RWPE1 (cell line): ENCODE measurements around the gene KCNQ1.

Source experiments
- CTCF ChIA-PET: fragments of 350-600 bp; sonication (Branson Sonifier 250); formaldehyde crosslinking; extraction: SDS; loops from one replicate; lab custom pipeline; 2021; lab: Yijun Ruan, JAX
- POLR2A ChIA-PET: fragments of 400-600 bp; formaldehyde crosslinking; extraction: SDS; loops from one replicate; lab custom pipeline; 2020; ENCODE audit warnings: antibody characterized with exemption; ENCODE audit not compliant: low non-redundant PET; lab: Yijun Ruan, JAX
- DNase-seq: peaks from one replicate; pipeline ENCODE4 v3.0.0; 2012; ENCODE audit warnings: low spot score
- H3K27ac ChIP-seq: fragments of 450-650 bp; 2 replicates; pipeline ENCODE4 v1.5.1; 2017
- TF ChIP-seq, protein P1 (sequence below): fragments of 450-650 bp; conservative IDR thresholded peaks from 2 replicates; pipeline ENCODE4 v1.5.1; 2017; ENCODE audit warnings: low read depth, mild to moderate bottlenecking

Gene KCNQ1

DNA sequence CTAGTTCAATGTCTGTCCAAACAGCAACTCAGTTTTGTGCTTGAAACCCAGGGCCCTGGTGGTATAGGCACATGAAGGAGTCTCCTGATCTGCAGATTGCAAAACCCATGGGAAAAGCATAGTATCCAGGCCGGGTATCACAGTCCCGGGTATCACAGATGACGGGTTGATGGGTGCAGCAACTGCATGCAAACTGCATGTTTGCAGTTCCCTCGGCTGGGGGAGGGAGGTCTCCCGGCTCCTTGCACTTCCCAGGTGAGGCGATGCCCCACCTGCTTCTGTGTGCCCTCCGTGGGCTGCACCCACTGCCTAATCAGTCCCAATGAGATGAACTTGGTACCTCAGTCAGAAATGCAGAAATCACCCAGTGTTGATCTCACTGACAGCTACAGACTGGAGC is 53.9 kb downstream of the KCNQ1 start:
- no peak overlapping the region for H3K27ac ChIP-seq
- ChIA-PET CTCF (interaction anchor here (0.6 to 0.7 kb wide), 2 partner anchors 692 to 1574 kb away, joined by 3 to 4 read pairs; no protein-coding TSS in a partner anchor), POLR2A (no interaction called here)
- TF ChIP-seq, protein P1, sequence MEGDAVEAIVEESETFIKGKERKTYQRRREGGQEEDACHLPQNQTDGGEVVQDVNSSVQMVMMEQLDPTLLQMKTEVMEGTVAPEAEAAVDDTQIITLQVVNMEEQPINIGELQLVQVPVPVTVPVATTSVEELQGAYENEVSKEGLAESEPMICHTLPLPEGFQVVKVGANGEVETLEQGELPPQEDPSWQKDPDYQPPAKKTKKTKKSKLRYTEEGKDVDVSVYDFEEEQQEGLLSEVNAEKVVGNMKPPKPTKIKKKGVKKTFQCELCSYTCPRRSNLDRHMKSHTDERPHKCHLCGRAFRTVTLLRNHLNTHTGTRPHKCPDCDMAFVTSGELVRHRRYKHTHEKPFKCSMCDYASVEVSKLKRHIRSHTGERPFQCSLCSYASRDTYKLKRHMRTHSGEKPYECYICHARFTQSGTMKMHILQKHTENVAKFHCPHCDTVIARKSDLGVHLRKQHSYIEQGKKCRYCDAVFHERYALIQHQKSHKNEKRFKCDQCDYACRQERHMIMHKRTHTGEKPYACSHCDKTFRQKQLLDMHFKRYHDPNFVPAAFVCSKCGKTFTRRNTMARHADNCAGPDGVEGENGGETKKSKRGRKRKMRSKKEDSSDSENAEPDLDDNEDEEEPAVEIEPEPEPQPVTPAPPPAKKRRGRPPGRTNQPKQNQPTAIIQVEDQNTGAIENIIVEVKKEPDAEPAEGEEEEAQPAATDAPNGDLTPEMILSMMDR, result no peak
- no peak for DNase-seq

DNA sequence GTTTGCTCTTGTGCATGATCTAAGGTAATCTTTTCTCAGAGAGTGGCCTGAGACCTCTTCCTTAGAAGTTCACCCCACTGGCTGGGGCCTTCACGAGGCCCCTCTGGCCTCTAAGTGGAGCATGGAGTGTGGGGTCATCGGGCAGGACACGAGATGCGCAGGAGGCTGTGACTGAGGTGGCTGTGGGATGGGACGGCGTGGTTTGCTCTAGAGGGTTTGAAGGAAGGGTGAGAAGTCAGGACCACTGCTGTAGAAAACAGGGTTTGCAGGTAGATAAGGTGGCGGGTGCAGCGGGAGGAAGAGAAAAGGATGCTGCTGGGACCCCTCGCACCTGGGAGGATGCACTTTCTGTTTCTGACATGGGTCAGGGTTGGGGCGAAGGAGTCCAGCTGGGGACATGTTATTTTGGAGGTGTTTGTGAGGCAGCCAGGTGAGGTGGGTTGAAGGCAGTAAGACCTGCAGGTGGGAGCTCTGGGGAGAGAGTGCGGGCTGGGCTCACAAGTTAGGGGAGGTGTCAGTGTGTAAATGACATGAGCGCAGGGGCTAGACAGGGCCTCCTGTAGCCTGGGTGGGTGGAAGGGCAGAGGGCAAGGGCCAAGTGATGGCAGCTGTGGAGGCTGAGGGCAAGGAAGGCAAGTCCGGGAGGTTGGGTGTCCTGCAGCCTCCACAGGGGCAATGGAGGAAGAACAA is 62.5 kb downstream of the KCNQ1 start:
- ChIA-PET CTCF (interaction anchor here (1.6 kb wide), 1 partner anchor 26 kb away, joined by 6 read pairs; no protein-coding TSS in a partner anchor), POLR2A (no interaction called here)
- TF ChIP-seq, protein P1, result no peak
- no peak overlapping the region for H3K27ac ChIP-seq
- DNase-seq, result no peak

DNA sequence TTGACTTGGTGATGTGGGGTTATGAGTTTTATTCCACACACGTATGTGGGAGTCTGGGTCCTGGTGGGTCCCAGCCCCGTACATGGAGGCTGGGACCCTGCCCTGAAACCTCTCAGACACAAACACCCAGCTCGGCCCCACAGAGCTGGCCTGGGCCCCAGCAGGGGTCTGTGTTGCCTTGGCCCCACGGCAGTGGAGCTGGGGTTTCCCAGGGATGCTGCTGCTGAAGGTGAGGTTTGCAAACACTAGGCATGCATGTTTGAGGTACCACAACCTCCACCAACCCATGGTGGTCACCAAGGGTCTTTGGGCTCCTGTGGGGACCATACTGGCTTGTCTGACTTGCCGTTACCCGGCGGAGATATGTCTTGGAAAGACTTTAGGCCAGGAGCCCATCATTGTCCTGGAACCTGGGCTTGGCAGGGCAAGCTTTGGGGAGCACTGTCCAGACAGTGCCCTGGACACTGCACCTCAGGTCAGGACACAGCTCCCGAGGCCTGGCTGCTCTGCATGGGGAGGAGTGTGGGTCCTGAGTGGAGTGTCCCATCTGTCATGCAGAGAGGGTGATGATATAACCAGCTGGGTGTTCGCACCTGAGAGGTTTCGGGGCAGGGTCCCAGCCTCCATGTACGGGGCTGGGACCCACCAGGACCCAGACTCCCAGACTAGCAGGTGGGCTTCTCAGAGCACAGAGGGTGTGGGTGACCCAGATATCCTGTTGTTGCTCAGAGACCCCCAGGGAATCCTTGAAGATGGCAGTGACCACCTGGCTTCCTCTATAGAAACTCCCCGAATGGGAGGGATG is 63.3 kb downstream of the KCNQ1 start:
- ChIA-PET CTCF (no interaction called here), POLR2A (no interaction called here)
- H3K27ac ChIP-seq, result no peak overlapping the region
- TF ChIP-seq, protein P1, result no peak
- DNase-seq, result no peak

DNA sequence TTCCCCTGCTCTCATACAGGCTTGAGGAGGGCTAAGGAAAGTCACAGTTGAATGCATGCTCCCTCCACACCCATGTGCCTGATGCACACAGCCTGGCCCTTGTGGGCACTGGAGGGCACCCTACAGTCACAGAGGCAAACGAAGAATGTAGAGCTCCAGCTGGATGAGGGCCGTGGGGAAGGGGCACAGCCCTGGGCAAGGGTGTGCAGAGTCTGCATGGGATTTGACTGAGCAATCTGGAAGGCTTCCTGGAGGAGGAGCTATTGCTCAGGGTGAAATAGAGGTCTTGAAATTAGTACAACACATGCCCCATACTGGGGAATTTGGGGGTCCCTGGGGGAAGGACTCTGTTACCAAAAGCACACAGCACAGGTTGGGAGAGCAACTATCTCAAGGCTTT is 64.0 kb downstream of the KCNQ1 start:
- no peak overlapping the region for H3K27ac ChIP-seq
- ChIA-PET POLR2A (no interaction called here), CTCF (no interaction called here)
- no peak for DNase-seq
- TF ChIP-seq, protein P1, result no peak

DNA sequence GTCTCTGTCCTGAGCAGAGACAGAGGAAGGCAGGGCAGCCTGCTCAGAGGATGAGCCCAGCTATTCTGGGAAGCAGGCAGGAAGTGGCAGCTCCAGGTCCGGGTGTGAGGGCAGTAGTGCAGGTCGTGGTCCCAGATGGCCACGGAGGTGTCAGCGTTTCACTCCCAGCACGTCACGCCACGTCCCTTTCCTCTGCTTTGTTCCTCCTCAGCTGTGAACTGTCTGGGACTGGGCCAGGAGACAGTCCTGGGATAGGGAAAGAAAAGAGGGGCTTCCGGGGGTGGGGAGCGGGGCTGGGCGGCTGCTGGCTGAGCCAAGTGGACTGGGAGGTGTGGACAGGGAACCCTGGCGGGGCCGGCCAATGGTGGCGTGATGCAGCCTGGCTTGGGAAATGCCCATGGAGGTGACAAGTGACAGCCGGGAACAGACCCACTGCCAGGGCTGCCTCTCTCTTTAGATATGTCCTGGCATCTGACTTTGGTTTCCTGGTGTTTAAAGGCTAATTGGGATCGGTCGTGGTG is 64.7 kb downstream of the KCNQ1 start:
- ChIA-PET CTCF (no interaction called here), POLR2A (no interaction called here)
- H3K27ac ChIP-seq, result no peak overlapping the region
- no peak for DNase-seq
- TF ChIP-seq, protein P1, result no peak

DNA sequence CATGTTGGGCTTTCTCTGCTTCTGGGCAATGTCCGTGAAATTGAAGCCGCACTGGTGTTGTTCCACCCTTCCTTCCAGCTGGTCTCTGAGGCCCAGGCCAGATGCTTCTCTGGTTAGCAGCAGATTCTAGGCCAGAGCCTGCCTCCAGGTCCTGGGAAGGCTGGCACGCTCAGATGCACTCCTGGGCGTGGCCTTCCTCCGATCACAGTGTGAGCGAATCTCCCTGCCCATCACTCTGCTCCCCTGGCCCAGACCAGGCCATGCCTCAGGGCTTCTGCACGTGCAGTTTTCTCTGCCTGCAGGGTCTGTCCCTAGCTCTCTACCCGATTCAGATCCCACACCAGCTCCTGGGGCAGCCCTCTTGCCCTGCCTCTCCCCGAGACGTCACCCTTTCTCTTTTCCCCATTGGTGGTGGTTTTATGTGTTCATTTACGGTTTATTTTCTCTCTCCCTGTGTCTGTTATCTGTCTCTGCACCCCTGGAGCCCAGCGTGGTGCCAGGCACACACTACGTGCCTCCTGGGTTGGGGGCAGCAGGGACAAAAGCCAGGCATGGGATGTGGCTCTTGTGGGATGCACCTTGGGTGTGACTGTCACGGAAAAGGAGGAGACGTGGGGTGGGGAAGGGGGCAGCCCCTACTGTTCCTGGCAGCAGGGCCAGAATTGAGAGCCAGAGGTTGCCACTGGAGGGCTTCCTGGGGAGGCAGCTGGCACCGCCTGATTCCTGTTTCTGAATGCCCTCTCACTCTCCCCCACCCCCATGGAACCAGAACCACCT is 66.0 kb downstream of the KCNQ1 start:
- DNase-seq, result no peak
- CTCF ChIA-PET, result no interaction called here

More for the DNA sequence above, 66.0 kb downstream of the KCNQ1 start:
- TF ChIP-seq, protein P1, result no peak
- H3K27ac ChIP-seq, result no peak overlapping the region
- POLR2A ChIA-PET, result no interaction called here
